H1 (cell line): ENCODE results near the gene POLE. TPM values are rescaled to one million over a fixed set of nuclear protein-coding genes. Genes with fewer than 3 reads are reported as not detected.

ENCODE experiments used
- CTCF ChIA-PET: fragments of 300-600 bp; sonication (Branson Sonifier 250); formaldehyde crosslinking; loops from one replicate; lab custom pipeline; 2021; ENCODE audit not compliant: partially characterized antibody; lab: Charles Lee
- POLR2A ChIA-PET: fragments of 300-600 bp; sonication (Branson Sonifier 250); formaldehyde crosslinking; loops from one replicate; lab custom pipeline; 2021; ENCODE audit warnings: inconsistent platforms; ENCODE audit not compliant: partially characterized antibody; lab: Charles Lee
- DNase-seq, 2 experiments: peaks; one replicate each; pipeline versions ENCODE4 v3.0.0 to v3.0.0-alpha.2; 2010 to 2022; ENCODE audit warnings: low spot score in 2 of 2, low read depth in 1 of 2, mixed read lengths in 1 of 2
- FAIRE-seq: peaks from 2 replicates; lab custom pipeline; 2011; peaks lifted over from hg19 to GRCh38; lab: Jason Lieb, UNC
- H2AFZ ChIP-seq: 2 replicates; pipeline ENCODE4 v1.8.1; 2012; ENCODE audit warnings: low read length, inconsistent platforms
- H2AK5ac ChIP-seq: 2 replicates; pipeline ENCODE4 v1.6.1; 2013; ENCODE audit warnings: low read depth, low read length
- H2BK120ac ChIP-seq: replicated peaks from 2 replicates; pipeline ENCODE3; 2013; ENCODE audit warnings: low read depth, low read length, inconsistent platforms
- H2BK12ac ChIP-seq: 2 replicates; pipeline ENCODE4 v1.6.1; 2013; ENCODE audit warnings: low read depth, low read length
- H2BK15ac ChIP-seq: 2 replicates; pipeline ENCODE4 v1.6.1; 2013; ENCODE audit warnings: low read length
- H2BK20ac ChIP-seq: 2 replicates; pipeline ENCODE4 v1.6.1; 2013; ENCODE audit warnings: low read length
- H2BK5ac ChIP-seq: 2 replicates; pipeline ENCODE4 v1.6.1; 2013; ENCODE audit warnings: low read depth, low read length
- H3K14ac ChIP-seq: 2 replicates; pipeline ENCODE4 v1.6.1; 2013; ENCODE audit warnings: inconsistent platforms; ENCODE audit not compliant: insufficient read length
- H3K18ac ChIP-seq: 2 replicates; pipeline ENCODE4 v1.6.1; 2013; ENCODE audit warnings: low read length; ENCODE audit errors: extremely low read depth
- H3K23ac ChIP-seq: 2 replicates; pipeline ENCODE4 v1.6.1; 2013; ENCODE audit warnings: inconsistent platforms; ENCODE audit not compliant: insufficient read length
- H3K23me2 ChIP-seq: 2 replicates; pipeline ENCODE4 v1.6.1; 2013; ENCODE audit warnings: low read depth, low read length
- H3K27ac ChIP-seq: 2 replicates; pipeline ENCODE4 v1.6.1; 2011; ENCODE audit warnings: low read depth, low read length, inconsistent platforms
- H3K27me3 ChIP-seq, 4 experiments: replicated peaks in 1 of 4; 1 replicate in 1 of 4; 2 replicates in 3 of 4; pipeline versions ENCODE4 v1.6.1 to v1.8.1; 2011 to 2013; ENCODE audit warnings: low read length in 3 of 4, mild to moderate bottlenecking in 3 of 4, inconsistent platforms in 2 of 4, mixed read lengths in 2 of 4, moderate library complexity in 1 of 4; ENCODE audit not compliant: control insufficient read depth in 3 of 4, insufficient read depth in 3 of 4; ENCODE audit errors: extremely low read depth in 1 of 4
- H3K36me3 ChIP-seq, 4 experiments: 2 replicates each; pipeline versions ENCODE4 v1.6.1 to v1.8.1; 2011 to 2013; ENCODE audit warnings: mild to moderate bottlenecking in 4 of 4, low read length in 3 of 4, moderate library complexity in 2 of 4, control low read depth in 1 of 4, inconsistent platforms in 1 of 4; ENCODE audit not compliant: insufficient read depth in 4 of 4, control insufficient read depth in 2 of 4
- H3K4ac ChIP-seq: replicated peaks from 2 replicates; pipeline ENCODE3; 2013; ENCODE audit warnings: low read length, low read depth, mixed read lengths, inconsistent platforms; ENCODE audit not compliant: insufficient read length
- H3K4me1 ChIP-seq, 4 experiments: replicated peaks in 1 of 4; 1 replicate in 1 of 4; 2 replicates in 3 of 4; pipeline versions ENCODE4 v1.6.1 to v1.8.1; 2011 to 2013; ENCODE audit warnings: low read length in 3 of 4, inconsistent platforms in 2 of 4, mixed read lengths in 1 of 4; ENCODE audit not compliant: insufficient read depth in 4 of 4, control insufficient read depth in 3 of 4
- H3K4me2 ChIP-seq, 2 experiments: 2 replicates each; pipeline versions ENCODE4 v1.6.1 to v1.8.1; 2011 to 2013; ENCODE audit warnings: low read depth in 2 of 2, low read length in 2 of 2, control low read depth in 1 of 2, inconsistent platforms in 1 of 2, mild to moderate bottlenecking in 1 of 2; ENCODE audit not compliant: insufficient read depth in 1 of 2
- H3K4me3 ChIP-seq, 4 experiments: fragments of 200-600, 300-600 bp in 1 of 4; sonication (generic), shearing (Covaris generic), sonication (Bioruptor Twin) in 1 of 4; 2 replicates each; pipeline versions ENCODE4 v1.5.1 to v1.8.1; 2011 to 2016; ENCODE audit warnings: low read length in 4 of 4, low read depth in 3 of 4, control low read depth in 2 of 4, inconsistent platforms in 2 of 4, mild to moderate bottlenecking in 2 of 4, mixed read lengths in 1 of 4, moderate library complexity in 1 of 4; ENCODE audit not compliant: insufficient read depth in 2 of 4; ENCODE audit errors: extremely low read depth in 1 of 4
- H3K56ac ChIP-seq: replicated peaks from 2 replicates; pipeline ENCODE3; 2013; ENCODE audit warnings: low read depth, mild to moderate bottlenecking, mixed read lengths, low read length, inconsistent platforms; ENCODE audit not compliant: insufficient read length
- H3K79me1 ChIP-seq: 2 replicates; pipeline ENCODE4 v1.6.1; 2013; ENCODE audit warnings: low read depth, low read length, control low read depth
- H3K79me2 ChIP-seq, 2 experiments: 2 replicates each; pipeline versions ENCODE4 v1.6.1 to v1.8.1; 2012 to 2013; ENCODE audit warnings: low read length in 2 of 2, mild to moderate bottlenecking in 2 of 2, inconsistent platforms in 1 of 2; ENCODE audit not compliant: insufficient read depth in 2 of 2, control insufficient read depth in 1 of 2
- H3K9ac ChIP-seq, 4 experiments: replicated peaks in 1 of 4; 1 replicate in 1 of 4; 2 replicates in 3 of 4; pipeline versions ENCODE4 v1.6.1 to v1.8.1; 2011 to 2013; ENCODE audit warnings: low read depth in 3 of 4, low read length in 3 of 4, control low read depth in 2 of 4, mild to moderate bottlenecking in 2 of 4, moderate library complexity in 2 of 4, inconsistent platforms in 1 of 4; ENCODE audit errors: extremely low read depth in 1 of 4
- H3K9me3 ChIP-seq, 2 experiments: 2 replicates each; pipeline versions ENCODE4 v1.6.1 to v1.8.1; 2012 to 2013; ENCODE audit warnings: mild to moderate bottlenecking in 2 of 2, moderate library complexity in 2 of 2, control low read depth in 1 of 2, inconsistent platforms in 1 of 2, low read depth in 1 of 2, low read length in 1 of 2, mixed read lengths in 1 of 2; ENCODE audit not compliant: insufficient read depth in 2 of 2
- H4K20me1 ChIP-seq, 2 experiments: replicated peaks in 1 of 2; 2 replicates each; pipeline versions ENCODE3 to v1.8.1; 2011 to 2013; ENCODE audit warnings: inconsistent platforms in 2 of 2, low read length in 2 of 2, mild to moderate bottlenecking in 1 of 2; ENCODE audit not compliant: insufficient read depth in 2 of 2, control insufficient read depth in 1 of 2
- H4K5ac ChIP-seq: 2 replicates; pipeline ENCODE4 v1.6.1; 2013; ENCODE audit warnings: low read length, low read depth, mixed read lengths, inconsistent platforms; ENCODE audit not compliant: insufficient read length
- H4K8ac ChIP-seq: 2 replicates; pipeline ENCODE4 v1.8.0; 2013; ENCODE audit warnings: mild to moderate bottlenecking, moderate library complexity, low read length, inconsistent platforms; ENCODE audit not compliant: insufficient read depth; ENCODE audit errors: extremely low read depth
- H4K91ac ChIP-seq: replicated peaks from 2 replicates; pipeline ENCODE3; 2013; ENCODE audit warnings: low read length, mixed read lengths, inconsistent platforms; ENCODE audit not compliant: insufficient read length
- POLR2A ChIP-seq, 2 experiments: IDR thresholded peaks; 1 replicate in 1 of 2; 2 replicates in 1 of 2; pipeline ENCODE4 v1.6.1; 2011; ENCODE audit warnings: low read depth in 2 of 2, low read length in 2 of 2, mild to moderate bottlenecking in 2 of 2; ENCODE audit errors: control extremely low read depth in 1 of 2
- POU5F1 ChIP-seq: IDR thresholded peaks from 2 replicates; pipeline ENCODE4 v1.6.1; 2011; ENCODE audit warnings: low read depth, mild to moderate bottlenecking, low read length, moderate library complexity
- RAD21 ChIP-seq, 2 experiments: IDR thresholded peaks in 1 of 2; conservative IDR thresholded peaks in 1 of 2; 2 replicates each; pipeline ENCODE4 v1.6.1; 2011; ENCODE audit warnings: low read depth in 2 of 2, low read length in 2 of 2, improper control_type of control experiment in 1 of 2, inconsistent platforms in 1 of 2, mild to moderate bottlenecking in 1 of 2, moderate library complexity in 1 of 2
- WGBS, 2 experiments: shearing (Covaris generic) in 1 of 2; methylation state at CpG; one replicate each; pipeline versions ENCODE4 v1.1.6 to v1.1.7; 2013 to 2015; ENCODE audit warnings: low lambda C conversion rate in 2 of 2, mixed read lengths in 2 of 2, inconsistent platforms in 1 of 2, low coverage in 1 of 2, missing lambda C conversion rate in 1 of 2; ENCODE audit not compliant: insufficient replicate concordance in 2 of 2, insufficient coverage in 1 of 2, insufficient read length in 1 of 2; ENCODE audit errors: extremely low coverage in 1 of 2, missing lambda C conversion rate in 1 of 2; 5-methylcytosine and 5-hydroxymethylcytosine counted together
- polyA plus RNA-seq, 7 experiments: library from polyadenylated mRNA; depleted of rRNA in 3 of 7; stranded (reverse) in 5 of 7; unstranded in 2 of 7; fragments of >200 nt in 5 of 7; fragments of 200-250 nt in 2 of 7; gene quantifications; 1 replicate in 5 of 7; 2 replicates in 1 of 7; 4 replicates in 1 of 7; pipeline versions ENCODE4 v1.2.1 to v1.2.3, GENCODE V29; 2011 to 2013; ENCODE audit warnings: missing spikeins in 2 of 7, mixed read lengths in 2 of 7
- total RNA-seq: library from RNA; stranded (reverse); fragmentation: NEBNext Ultra II Directional; extraction: Animal tissue kit (Norgen Biotek cat#: 25700); gene quantifications from 2 replicates; pipeline ENCODE4 v1.2.1, GENCODE V29; 2021
- TF ChIP-seq, protein P1 (sequence below), 3 experiments: IDR thresholded peaks; 1 replicate in 2 of 3; 2 replicates in 1 of 3; pipeline versions ENCODE4 v1.5.1 to v1.6.1; 2011; ENCODE audit warnings: low read length in 3 of 3, mild to moderate bottlenecking in 3 of 3, inconsistent platforms in 2 of 3, low read depth in 1 of 3, moderate library complexity in 1 of 3; ENCODE audit not compliant: insufficient read depth in 1 of 3; ENCODE audit errors: control extremely low read depth in 1 of 3
- TF ChIP-seq, protein P2 (sequence below): IDR thresholded peaks from 2 replicates; pipeline ENCODE4 v1.6.1; 2012; ENCODE audit warnings: inconsistent platforms

The POLE gene
- total and polyA plus RNA-seq, 2 of the 8 experiments (the other 6 are each of a cell fraction or from before 2014, with no cell fraction given): 59.7 to 115 TPM

DNA sequence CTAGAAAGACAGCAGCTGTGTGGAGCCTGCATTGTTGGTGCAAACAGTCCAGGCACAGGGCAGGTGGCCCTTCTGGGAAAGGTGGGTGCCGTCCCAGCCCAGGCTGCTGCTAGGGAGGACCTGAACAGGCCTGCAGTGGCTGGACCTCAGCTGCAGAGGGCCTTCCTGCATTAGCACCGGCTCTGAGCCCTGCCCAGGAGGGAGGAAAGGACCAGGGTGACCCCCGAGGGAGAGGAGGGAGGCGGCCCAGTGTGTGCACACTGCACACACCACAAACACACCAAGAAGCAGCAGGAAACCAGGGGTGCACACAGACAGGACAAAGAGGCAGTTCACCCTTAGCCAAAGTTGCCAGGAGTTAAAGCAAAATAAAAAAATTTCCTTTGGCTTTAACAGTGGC lies 15.5 kb upstream of the POLE start:
- no peak overlapping the region for H4K8ac ChIP-seq
- H2BK12ac ChIP-seq: no peak overlapping the region; the same call in 1 of the 2 replicates
- TF ChIP-seq, protein P1, sequence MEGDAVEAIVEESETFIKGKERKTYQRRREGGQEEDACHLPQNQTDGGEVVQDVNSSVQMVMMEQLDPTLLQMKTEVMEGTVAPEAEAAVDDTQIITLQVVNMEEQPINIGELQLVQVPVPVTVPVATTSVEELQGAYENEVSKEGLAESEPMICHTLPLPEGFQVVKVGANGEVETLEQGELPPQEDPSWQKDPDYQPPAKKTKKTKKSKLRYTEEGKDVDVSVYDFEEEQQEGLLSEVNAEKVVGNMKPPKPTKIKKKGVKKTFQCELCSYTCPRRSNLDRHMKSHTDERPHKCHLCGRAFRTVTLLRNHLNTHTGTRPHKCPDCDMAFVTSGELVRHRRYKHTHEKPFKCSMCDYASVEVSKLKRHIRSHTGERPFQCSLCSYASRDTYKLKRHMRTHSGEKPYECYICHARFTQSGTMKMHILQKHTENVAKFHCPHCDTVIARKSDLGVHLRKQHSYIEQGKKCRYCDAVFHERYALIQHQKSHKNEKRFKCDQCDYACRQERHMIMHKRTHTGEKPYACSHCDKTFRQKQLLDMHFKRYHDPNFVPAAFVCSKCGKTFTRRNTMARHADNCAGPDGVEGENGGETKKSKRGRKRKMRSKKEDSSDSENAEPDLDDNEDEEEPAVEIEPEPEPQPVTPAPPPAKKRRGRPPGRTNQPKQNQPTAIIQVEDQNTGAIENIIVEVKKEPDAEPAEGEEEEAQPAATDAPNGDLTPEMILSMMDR (IDR thresholded peaks at IDR 0.05; ENCODE audit: control extremely low read depth in 1 of 3, insufficient read depth in 1 of 3, low read depth in 1 of 3, low read length in 3 of 3): peak in 2 of 3 experiments; percentile 28 to 40; a peak in 2 of 4 replicates
- TF ChIP-seq RAD21 (IDR thresholded peaks at IDR 0.05 in 1 of 2, conservative IDR thresholded peaks at IDR 0.05 in 1 of 2; ENCODE audit: low read depth in 2 of 2, low read length in 2 of 2) (peak in 1 of 2 experiments; percentile 17; a peak in 1 of 4 replicates), POU5F1 (no peak), POLR2A (IDR thresholded peaks at IDR 0.05; ENCODE audit: control extremely low read depth in 1 of 2, low read depth in 2 of 2, low read length in 2 of 2) (no peak)
- TF ChIP-seq, protein P2, sequence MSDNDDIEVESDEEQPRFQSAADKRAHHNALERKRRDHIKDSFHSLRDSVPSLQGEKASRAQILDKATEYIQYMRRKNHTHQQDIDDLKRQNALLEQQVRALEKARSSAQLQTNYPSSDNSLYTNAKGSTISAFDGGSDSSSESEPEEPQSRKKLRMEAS: no peak
- H2AK5ac ChIP-seq: no peak overlapping the region
- DNase-seq (no peak), FAIRE-seq (no peak)
- H2BK15ac ChIP-seq: no peak overlapping the region
- H3K23ac ChIP-seq: no peak overlapping the region
- H3K4me3 ChIP-seq: no peak overlapping the region
- H3K79me2 ChIP-seq: no peaks in the 10 kb centered on the region
- H4K91ac ChIP-seq: no peak overlapping the region
- H2BK5ac ChIP-seq: no peak overlapping the region
- H3K4me2 ChIP-seq: no peak overlapping the region
- H3K79me1 ChIP-seq: no peaks in the 10 kb centered on the region
- no peaks in the 10 kb centered on the region; a peak in 1 of 7 replicates for H3K4me1 ChIP-seq
- H2BK20ac ChIP-seq: no peak overlapping the region
- no peaks in the 10 kb centered on the region for H3K9me3 ChIP-seq
- POLR2A ChIA-PET: interaction anchor here (0.9 to 3.4 kb wide), 7 partner anchors 8 to 28 kb away, joined by 3 to 24 read pairs (median 5); partner anchors contain the start of gene PGAM5
- no peak overlapping the region for H3K56ac ChIP-seq
- no peak overlapping the region for H3K27ac ChIP-seq
- no peaks in the 10 kb centered on the region for H3K27me3 ChIP-seq
- no peak overlapping the region for H3K9ac ChIP-seq
- peaks cover 2 to 16% (median 4%) of the 10 kb centered on the region in 4 experiments; a peak in 6 of 8 replicates for H3K36me3 ChIP-seq
- H2AFZ ChIP-seq: no peak overlapping the region
- no peak overlapping the region for H3K14ac ChIP-seq
- no peaks in the 10 kb centered on the region for H3K23me2 ChIP-seq
- CTCF ChIA-PET: interaction anchor here (1.3 to 2.1 kb wide), 2 partner anchors 64 to 88 kb away, joined by 5 read pairs; no protein-coding TSS in a partner anchor
- WGBS, 2 experiments: 78% methylated on average over 4 of the region's 4 CpGs; no CpG with 5 or more reads in 1 of the 2 experiments
- H4K5ac ChIP-seq: no peak overlapping the region
- no peak overlapping the region for H3K4ac ChIP-seq
- H4K20me1 ChIP-seq: peaks cover 2 to 3% of the 10 kb centered on the region in 2 experiments
- H2BK120ac ChIP-seq: no peak overlapping the region
- no peak overlapping the region for H3K18ac ChIP-seq
